HL-60 (cell line): ENCODE measurements around the gene SERPINE1.
"Not testable (repeated sequence)": the region's sequence is repeated elsewhere in the genome, so short reads cannot be mapped to it uniquely, and the experiment has no call there.

Source experiments
- DNase-seq, 2 experiments: peaks; one replicate each; pipeline ENCODE4 v3.0.0-alpha.2; 2010 to 2020; ENCODE audit warnings: low read depth in 1 of 2, low spot score in 1 of 2
- H3K27ac ChIP-seq: fragments of 250-450 bp; sonication (Bioruptor Pico); replicated peaks from 2 replicates; pipeline ENCODE4 v1.5.1; 2020; ENCODE audit warnings: mild to moderate bottlenecking, moderate library complexity
- H3K27me3 ChIP-seq: fragments of 250-450 bp; sonication (Bioruptor Pico); 2 replicates; pipeline ENCODE4 v1.5.1; 2021; ENCODE audit warnings: mild to moderate bottlenecking, moderate library complexity; ENCODE audit not compliant: insufficient read depth, poor library complexity, severe bottlenecking
- H3K4me3 ChIP-seq: replicated peaks from 2 replicates; pipeline ENCODE4 v1.5.1; 2011; ENCODE audit warnings: mild to moderate bottlenecking, control low read depth, low read length; ENCODE audit not compliant: insufficient read depth
- GABPA ChIP-seq: IDR thresholded peaks from 2 replicates; pipeline ENCODE4 v1.6.1; 2012; ENCODE audit warnings: low read depth
- POLR2AphosphoS5 ChIP-seq: IDR thresholded peaks from 2 replicates; pipeline ENCODE4 v1.6.1; 2012; ENCODE audit warnings: low read depth
- SPI1 ChIP-seq: IDR thresholded peaks from 2 replicates; pipeline ENCODE4 v1.6.1; 2012; ENCODE audit warnings: low read depth, mild to moderate bottlenecking, borderline replicate concordance
- TF ChIP-seq, protein P1 (sequence below): IDR thresholded peaks from 2 replicates; pipeline ENCODE4 v1.6.1; 2012; ENCODE audit warnings: low read depth; ENCODE audit not compliant: insufficient replicate concordance
- TF ChIP-seq, protein P2 (sequence below): IDR thresholded peaks from one replicate; pipeline ENCODE4 v1.5.1; 2011; ENCODE audit warnings: low read length, control low read depth, inconsistent platforms; ENCODE audit not compliant: insufficient read depth

The SERPINE1 gene

DNA sequence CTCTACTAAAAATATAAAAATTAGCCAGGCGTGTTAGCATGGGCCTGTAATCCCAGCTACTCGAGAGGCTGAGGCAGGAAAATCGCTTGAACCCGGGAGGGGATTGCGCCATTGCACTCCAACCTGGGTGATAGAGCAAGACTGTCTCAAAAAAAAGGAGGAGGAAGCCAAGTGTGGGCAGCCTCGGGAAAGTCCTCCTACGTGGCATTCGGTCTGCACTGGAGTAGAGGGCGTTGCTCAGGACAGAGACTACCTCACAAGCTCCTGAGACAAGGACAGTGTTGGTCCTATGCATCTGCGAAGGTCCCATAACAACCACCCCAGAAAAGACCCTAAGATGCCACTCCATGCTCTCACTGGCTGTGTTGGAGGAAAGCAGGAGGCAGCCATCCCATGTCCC is 10.0 kb upstream of the SERPINE1 start:
- Histone ChIP-seq H3K27ac (no peak overlapping the region), H3K4me3 (no peak overlapping the region), H3K27me3 (no peaks in the 10 kb centered on the region)
- no peak for DNase-seq
- TF ChIP-seq SPI1 = no peak

DNA sequence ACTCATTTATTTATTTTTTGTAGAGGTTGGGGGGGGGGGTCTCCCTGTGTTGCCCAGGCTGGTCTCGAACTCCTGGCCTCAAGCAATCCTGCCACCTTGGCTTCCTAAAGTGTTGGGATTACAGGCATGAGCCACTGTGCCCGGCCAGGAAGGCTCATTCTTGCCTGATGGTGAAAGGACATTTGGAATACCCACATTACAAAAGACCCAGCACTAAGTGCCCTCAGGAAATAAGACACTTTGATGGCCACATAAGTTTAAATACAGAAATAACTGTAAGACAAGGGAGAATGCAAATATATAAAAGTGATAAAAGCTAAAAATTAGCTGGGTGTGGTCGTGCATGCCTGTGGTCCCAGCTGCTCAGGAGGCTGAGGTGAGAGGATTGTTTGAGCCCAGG is 8.0 kb upstream of the SERPINE1 start:
- DNase-seq = no peak
- peaks cover 6% of the 10 kb centered on the region for H3K27me3 ChIP-seq
- no peak overlapping the region for H3K27ac ChIP-seq
- TF ChIP-seq GABPA = no peak
- no peak for TF ChIP-seq SPI1
- TF ChIP-seq, protein P1, sequence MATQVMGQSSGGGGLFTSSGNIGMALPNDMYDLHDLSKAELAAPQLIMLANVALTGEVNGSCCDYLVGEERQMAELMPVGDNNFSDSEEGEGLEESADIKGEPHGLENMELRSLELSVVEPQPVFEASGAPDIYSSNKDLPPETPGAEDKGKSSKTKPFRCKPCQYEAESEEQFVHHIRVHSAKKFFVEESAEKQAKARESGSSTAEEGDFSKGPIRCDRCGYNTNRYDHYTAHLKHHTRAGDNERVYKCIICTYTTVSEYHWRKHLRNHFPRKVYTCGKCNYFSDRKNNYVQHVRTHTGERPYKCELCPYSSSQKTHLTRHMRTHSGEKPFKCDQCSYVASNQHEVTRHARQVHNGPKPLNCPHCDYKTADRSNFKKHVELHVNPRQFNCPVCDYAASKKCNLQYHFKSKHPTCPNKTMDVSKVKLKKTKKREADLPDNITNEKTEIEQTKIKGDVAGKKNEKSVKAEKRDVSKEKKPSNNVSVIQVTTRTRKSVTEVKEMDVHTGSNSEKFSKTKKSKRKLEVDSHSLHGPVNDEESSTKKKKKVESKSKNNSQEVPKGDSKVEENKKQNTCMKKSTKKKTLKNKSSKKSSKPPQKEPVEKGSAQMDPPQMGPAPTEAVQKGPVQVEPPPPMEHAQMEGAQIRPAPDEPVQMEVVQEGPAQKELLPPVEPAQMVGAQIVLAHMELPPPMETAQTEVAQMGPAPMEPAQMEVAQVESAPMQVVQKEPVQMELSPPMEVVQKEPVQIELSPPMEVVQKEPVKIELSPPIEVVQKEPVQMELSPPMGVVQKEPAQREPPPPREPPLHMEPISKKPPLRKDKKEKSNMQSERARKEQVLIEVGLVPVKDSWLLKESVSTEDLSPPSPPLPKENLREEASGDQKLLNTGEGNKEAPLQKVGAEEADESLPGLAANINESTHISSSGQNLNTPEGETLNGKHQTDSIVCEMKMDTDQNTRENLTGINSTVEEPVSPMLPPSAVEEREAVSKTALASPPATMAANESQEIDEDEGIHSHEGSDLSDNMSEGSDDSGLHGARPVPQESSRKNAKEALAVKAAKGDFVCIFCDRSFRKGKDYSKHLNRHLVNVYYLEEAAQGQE = no peak
- TF ChIP-seq, protein P2, sequence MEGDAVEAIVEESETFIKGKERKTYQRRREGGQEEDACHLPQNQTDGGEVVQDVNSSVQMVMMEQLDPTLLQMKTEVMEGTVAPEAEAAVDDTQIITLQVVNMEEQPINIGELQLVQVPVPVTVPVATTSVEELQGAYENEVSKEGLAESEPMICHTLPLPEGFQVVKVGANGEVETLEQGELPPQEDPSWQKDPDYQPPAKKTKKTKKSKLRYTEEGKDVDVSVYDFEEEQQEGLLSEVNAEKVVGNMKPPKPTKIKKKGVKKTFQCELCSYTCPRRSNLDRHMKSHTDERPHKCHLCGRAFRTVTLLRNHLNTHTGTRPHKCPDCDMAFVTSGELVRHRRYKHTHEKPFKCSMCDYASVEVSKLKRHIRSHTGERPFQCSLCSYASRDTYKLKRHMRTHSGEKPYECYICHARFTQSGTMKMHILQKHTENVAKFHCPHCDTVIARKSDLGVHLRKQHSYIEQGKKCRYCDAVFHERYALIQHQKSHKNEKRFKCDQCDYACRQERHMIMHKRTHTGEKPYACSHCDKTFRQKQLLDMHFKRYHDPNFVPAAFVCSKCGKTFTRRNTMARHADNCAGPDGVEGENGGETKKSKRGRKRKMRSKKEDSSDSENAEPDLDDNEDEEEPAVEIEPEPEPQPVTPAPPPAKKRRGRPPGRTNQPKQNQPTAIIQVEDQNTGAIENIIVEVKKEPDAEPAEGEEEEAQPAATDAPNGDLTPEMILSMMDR = no peak
- TF ChIP-seq POLR2AphosphoS5 = no peak
- no peak overlapping the region for H3K4me3 ChIP-seq

DNA sequence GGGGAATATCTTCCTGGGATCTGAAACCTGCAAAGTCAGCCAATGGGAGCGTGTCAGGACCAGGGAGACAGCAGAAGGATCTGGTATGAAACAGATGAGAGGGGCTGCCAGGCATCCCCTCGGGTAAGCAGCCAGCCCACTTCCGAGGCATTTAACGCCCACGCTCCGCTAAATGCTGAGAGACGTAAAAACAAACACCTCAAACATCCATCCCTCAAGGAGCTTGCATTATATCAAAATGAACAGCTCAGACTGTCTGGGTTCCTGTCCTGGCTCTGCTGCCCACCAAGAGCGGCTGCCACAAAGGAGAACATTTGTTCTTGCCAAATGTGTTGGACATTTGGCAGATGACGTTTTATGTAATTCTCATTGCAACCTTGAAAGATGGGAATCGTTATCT is 7.0 kb upstream of the SERPINE1 start:
- Histone ChIP-seq H3K27me3 (peaks cover 6% of the 10 kb centered on the region), H3K4me3 (no peak overlapping the region), H3K27ac (no peak overlapping the region)
- DNase-seq = no peak
- TF ChIP-seq POLR2AphosphoS5 (no peak), SPI1 (no peak), GABPA (no peak)
- TF ChIP-seq, protein P2 = no peak
- TF ChIP-seq, protein P1 = no peak

DNA sequence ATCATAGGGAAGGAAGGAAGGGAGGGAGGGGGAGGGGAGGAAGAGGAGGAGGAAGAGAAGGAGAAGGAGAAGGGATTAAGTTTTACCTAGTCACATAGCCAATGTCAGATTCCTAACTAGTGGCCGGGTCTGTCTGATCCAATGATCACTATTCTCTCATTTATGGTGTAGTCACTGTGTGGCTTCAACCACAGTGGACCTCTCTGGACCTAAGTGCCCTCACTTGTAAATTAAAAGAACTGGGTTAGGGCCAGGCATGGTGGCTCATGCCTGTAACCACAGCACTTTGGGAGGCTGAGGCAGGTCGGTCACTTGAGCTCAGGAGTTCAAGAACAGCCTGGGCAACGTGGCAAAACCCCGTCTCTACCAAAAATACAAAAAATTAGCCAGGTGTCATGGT is 6.6 kb upstream of the SERPINE1 start:
- DNase-seq = no peak
- Histone ChIP-seq H3K27me3 (peaks cover 6% of the 10 kb centered on the region), H3K27ac (no peak overlapping the region)

DNA sequence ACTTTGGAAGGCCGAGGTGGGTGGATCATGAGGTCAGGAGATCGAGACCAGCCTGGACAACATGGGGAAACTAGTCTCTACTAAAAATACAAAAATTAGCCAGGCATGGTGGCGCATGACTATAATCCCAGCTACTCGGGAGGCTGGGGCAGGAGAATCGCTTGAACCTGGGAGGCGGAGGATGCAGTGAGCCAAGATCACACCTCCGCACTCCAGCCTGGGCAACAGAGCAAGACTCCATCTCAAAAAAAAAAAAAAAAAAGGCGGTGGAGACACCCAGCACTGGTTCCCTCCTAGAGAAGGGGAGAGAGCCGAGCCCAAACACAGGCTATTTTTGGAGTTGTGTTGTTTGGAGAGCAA is 5.3 kb upstream of the SERPINE1 start:
- H3K4me3 ChIP-seq, H3K27me3 ChIP-seq, H3K27ac ChIP-seq, DNase-seq: not testable (repeated sequence)

More for the DNA sequence above, 6.6 kb upstream of the SERPINE1 start:
- TF ChIP-seq, protein P2 = no peak
- TF ChIP-seq POLR2AphosphoS5 (no peak), GABPA (no peak), SPI1 (no peak)
- TF ChIP-seq, protein P1 = no peak
- H3K4me3 ChIP-seq = no peak overlapping the region
